ENCODE results near the gene UCHL3.

UCHL3 gene

DNA sequence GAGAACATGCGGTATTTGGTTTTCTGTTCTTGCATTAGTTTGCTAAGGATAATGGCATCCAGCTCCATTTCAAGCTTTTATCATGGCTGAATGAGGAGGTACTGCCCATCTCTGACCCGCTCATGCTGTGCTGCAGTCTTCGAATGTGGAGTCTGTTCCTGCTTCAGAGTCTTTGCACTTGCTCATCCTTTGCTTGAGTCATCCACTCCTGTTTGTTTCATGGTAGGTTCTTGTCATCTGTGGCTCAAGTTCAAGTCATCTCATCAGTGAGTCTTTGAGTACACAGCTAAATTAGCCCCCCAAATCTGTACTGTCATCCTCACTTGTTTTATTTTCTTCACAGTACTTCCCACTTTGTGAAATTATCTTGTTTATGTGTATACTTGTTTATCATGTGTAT is 5.4 kb downstream of the UCHL3 start:
- Mint-ChIP-seq H3K9me3 (no peaks in the 10 kb centered on the region), H3K36me3 (ENCODE audit: low read depth) (peaks cover 22% of the 10 kb centered on the region), H3K4me1 (peaks cover 5% of the 10 kb centered on the region), H3K27ac (no peak overlapping the region), H3K27me3 (ENCODE audit: low read depth) (no peaks in the 10 kb centered on the region), H3K4me3 (no peak overlapping the region)
- TF ChIP-seq, protein P1, sequence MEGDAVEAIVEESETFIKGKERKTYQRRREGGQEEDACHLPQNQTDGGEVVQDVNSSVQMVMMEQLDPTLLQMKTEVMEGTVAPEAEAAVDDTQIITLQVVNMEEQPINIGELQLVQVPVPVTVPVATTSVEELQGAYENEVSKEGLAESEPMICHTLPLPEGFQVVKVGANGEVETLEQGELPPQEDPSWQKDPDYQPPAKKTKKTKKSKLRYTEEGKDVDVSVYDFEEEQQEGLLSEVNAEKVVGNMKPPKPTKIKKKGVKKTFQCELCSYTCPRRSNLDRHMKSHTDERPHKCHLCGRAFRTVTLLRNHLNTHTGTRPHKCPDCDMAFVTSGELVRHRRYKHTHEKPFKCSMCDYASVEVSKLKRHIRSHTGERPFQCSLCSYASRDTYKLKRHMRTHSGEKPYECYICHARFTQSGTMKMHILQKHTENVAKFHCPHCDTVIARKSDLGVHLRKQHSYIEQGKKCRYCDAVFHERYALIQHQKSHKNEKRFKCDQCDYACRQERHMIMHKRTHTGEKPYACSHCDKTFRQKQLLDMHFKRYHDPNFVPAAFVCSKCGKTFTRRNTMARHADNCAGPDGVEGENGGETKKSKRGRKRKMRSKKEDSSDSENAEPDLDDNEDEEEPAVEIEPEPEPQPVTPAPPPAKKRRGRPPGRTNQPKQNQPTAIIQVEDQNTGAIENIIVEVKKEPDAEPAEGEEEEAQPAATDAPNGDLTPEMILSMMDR (IDR thresholded peaks at IDR 0.05; ENCODE audit: unreplicated experiment in 3 of 3): no peak

GRCh38 chr13:75555836-75556235 is 6.2 kb downstream of the UCHL3 start:
- Mint-ChIP-seq H3K36me3 (ENCODE audit: low read depth) (peaks cover 22% of the 10 kb centered on the region), H3K4me1 (peaks cover 2% of the 10 kb centered on the region), H3K27ac (no peak overlapping the region), H3K4me3 (no peak overlapping the region), H3K27me3 (ENCODE audit: low read depth) (no peaks in the 10 kb centered on the region), H3K9me3 (no peaks in the 10 kb centered on the region)
- TF ChIP-seq, protein P1 (IDR thresholded peaks at IDR 0.05; ENCODE audit: unreplicated experiment in 3 of 3): no peak

DNA sequence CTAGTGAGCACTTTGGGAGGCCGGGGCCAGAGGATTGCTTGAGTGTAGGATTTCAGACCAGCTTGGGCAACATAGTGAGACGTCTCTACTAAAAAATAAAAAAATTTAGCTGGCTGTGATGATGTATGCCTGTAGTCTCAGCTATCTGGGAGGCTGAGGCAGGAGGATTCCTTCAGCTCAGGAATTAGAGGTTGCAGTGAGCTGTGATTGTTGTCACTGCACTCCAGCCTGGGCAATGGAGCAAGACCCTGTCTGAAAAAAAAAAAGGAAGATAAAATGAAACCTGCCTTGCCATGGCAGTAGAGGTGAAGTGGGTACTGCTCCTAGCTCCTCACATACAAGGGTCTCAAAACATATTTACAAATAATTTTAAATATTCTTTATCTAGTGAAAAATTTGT is 7.4 kb downstream of the UCHL3 start:
- Mint-ChIP-seq H3K4me1 (no peaks in the 10 kb centered on the region), H3K9me3 (no peaks in the 10 kb centered on the region), H3K36me3 (ENCODE audit: low read depth) (peaks cover 22% of the 10 kb centered on the region), H3K4me3 (no peak overlapping the region), H3K27ac (no peak overlapping the region), H3K27me3 (ENCODE audit: low read depth) (no peaks in the 10 kb centered on the region)
- TF ChIP-seq, protein P1 (IDR thresholded peaks at IDR 0.05; ENCODE audit: unreplicated experiment in 3 of 3): no peak

DNA sequence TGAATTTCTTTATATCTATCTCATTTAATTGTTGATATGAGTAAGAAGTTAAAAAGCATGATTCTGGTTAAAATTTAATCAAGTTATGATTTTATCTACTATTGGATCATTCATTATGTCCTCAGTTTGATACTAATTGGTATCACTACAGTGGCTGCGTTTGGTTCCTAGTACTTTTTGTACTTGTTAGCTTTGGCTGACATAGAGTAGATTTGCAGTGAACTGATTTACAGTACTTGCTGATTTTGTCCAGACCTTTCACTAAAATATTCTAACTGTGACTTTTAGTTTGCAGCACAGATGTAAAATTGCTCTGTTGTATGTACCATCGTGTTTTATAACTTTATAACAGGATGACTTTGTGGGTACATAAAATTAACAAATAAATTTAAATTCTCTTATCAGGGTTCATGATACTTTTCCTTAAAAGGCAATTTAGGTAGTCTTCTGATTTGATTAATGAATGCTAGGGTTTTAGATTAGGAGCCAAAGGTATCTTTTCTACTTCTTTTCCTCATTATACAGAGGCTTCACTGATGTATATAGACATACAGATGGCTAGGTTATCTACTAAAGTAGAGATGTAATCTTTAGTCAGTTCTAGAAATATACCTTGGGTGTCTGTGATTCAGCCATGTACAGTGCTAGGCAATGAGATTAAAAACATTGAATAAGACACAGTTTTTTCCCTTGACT is 8.7 kb downstream of the UCHL3 start:
- Mint-ChIP-seq H3K27me3 (ENCODE audit: low read depth) (no peaks in the 10 kb centered on the region), H3K36me3 (ENCODE audit: low read depth) (peaks cover 20% of the 10 kb centered on the region), H3K4me1 (no peaks in the 10 kb centered on the region), H3K27ac (peak overlapping the region in 1 of 3 experiments; percentile 25), H3K9me3 (no peaks in the 10 kb centered on the region), H3K4me3 (no peak overlapping the region)
- TF ChIP-seq, protein P1 (IDR thresholded peaks at IDR 0.05; ENCODE audit: unreplicated experiment in 3 of 3): no peak

DNA sequence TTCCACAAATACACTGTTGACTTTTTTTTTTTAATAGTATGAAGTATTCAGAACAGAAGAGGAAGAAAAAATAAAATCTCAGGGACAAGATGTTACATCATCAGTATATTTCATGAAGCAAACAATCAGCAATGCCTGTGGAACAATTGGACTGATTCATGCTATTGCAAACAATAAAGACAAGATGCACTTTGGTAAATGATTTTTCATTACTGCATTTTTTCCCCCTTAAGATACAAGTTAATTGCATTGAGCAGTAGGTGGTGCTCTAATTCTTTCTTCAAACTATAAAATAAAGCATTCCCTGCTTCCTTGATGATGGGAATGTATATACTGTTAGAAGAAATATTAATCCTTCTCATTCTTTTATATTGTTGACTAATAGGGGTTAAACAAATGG is 17.1 kb downstream of the UCHL3 start:
- TF ChIP-seq, protein P1 (IDR thresholded peaks at IDR 0.05; ENCODE audit: unreplicated experiment in 3 of 3): peak; percentile 38 to 51 (median 42)
- H3K4me1 Mint-ChIP-seq: no peaks in the 10 kb centered on the region
- H3K27me3 Mint-ChIP-seq (ENCODE audit: low read depth): no peaks in the 10 kb centered on the region
- H3K36me3 Mint-ChIP-seq (ENCODE audit: low read depth): peaks cover 21% of the 10 kb centered on the region
- no peaks in the 10 kb centered on the region for H3K9me3 Mint-ChIP-seq
- H3K4me3 Mint-ChIP-seq: no peak overlapping the region
- no peak overlapping the region for H3K27ac Mint-ChIP-seq

- Mint-ChIP-seq H3K9me3 (no peaks in the 10 kb centered on the region), H3K36me3 (ENCODE audit: low read depth) (peaks cover 42% of the 10 kb centered on the region), H3K4me3 (no peak overlapping the region), H3K27me3 (ENCODE audit: low read depth) (no peaks in the 10 kb centered on the region), H3K4me1 (no peaks in the 10 kb centered on the region), H3K27ac (peak overlapping the region in 1 of 3 experiments; percentile 25)
- TF ChIP-seq, protein P1 (IDR thresholded peaks at IDR 0.05; ENCODE audit: unreplicated experiment in 3 of 3): no peak
Measured at GRCh38 chr13:75569576-75569975, 20.0 kb downstream of the UCHL3 start.

Data from nephron (organoid).